HCT116 (cell line): ENCODE results near the gene SETSIP. TPM values are rescaled to one million over a fixed set of nuclear protein-coding genes. Genes with fewer than 3 reads are reported as not detected.

ENCODE experiments used
- ATAC-seq: fragments of 200-7000 bp; cut with Tn5 transposase; 2 replicates; pipeline ENCODE4 v1.9.1; 2020; ENCODE audit warnings: mild to moderate bottlenecking, moderate library complexity
- BruUV-seq: library from RNA; stranded (reverse); fragments of 400-500 nt; replicated peaks from 2 replicates; lab custom pipeline; 2021; lab: Mats Ljungman, UMichigan
- CTCF ChIA-PET: fragments of 300-600 bp; sonication (Branson Sonifier 250); formaldehyde crosslinking; loops from one replicate; lab custom pipeline; 2021; ENCODE audit warnings: antibody characterized with exemption; lab: Charles Lee
- POLR2A ChIA-PET: fragments of 300-600, 350-600 bp; sonication (Branson Sonifier 250); formaldehyde crosslinking; loops from one replicate; lab custom pipeline; 2021; ENCODE audit warnings: antibody characterized with exemption; lab: Charles Lee
- RAD21 ChIA-PET, 2 experiments: fragments of 300-600 bp; sonication (Branson Sonifier 250); formaldehyde crosslinking; loops; one replicate each; lab custom pipeline; 2023; ENCODE audit warnings: low total read pairs in 2 of 2; ENCODE audit not compliant: uncharacterized antibody in 2 of 2, unreplicated experiment in 2 of 2, low non-redundant PET in 1 of 2; lab: Charles Lee
- DNase-seq: peaks from one replicate; pipeline ENCODE4 v3.0.0-alpha.2; 2010; ENCODE audit warnings: low read depth, low spot score
- H2AFZ ChIP-seq: fragments of 200-600 bp; shearing (Covaris generic), sonication (generic); 2 replicates; pipeline ENCODE4 v1.6.1; 2017; ENCODE audit warnings: low read depth, mixed run types, mixed read lengths, antibody characterized with exemption, low read length; ENCODE audit not compliant: poor library complexity, severe bottlenecking
- H3K27ac ChIP-seq: 2 replicates; pipeline ENCODE4 v1.5.1; 2012; ENCODE audit warnings: low read depth, low read length
- H3K27me3 ChIP-seq: fragments of 200-600 bp; sonication (generic); 2 replicates; pipeline ENCODE4 v1.6.1; 2016; ENCODE audit warnings: mixed run types, low read length, mixed read lengths; ENCODE audit not compliant: insufficient read depth
- H3K36me3 ChIP-seq, 2 experiments: fragments of 200-500 bp in 1 of 2; fragments of 200-600 bp in 1 of 2; sonication (Bioruptor generic) in 1 of 2; sonication (generic) in 1 of 2; 2 replicates each; pipeline versions ENCODE4 v1.5.1 to v1.6.1; 2014 to 2016; ENCODE audit warnings: low read length in 2 of 2, inconsistent platforms in 1 of 2, mixed read lengths in 1 of 2, mixed run types in 1 of 2; ENCODE audit not compliant: insufficient read depth in 2 of 2, control insufficient read depth in 1 of 2
- H3K4me1 ChIP-seq, 2 experiments: fragments of 200-600 bp in 1 of 2; sonication (generic) in 1 of 2; 2 replicates each; pipeline versions ENCODE4 v1.5.1 to v1.6.1; 2012 to 2017; ENCODE audit warnings: low read length in 2 of 2, inconsistent platforms in 1 of 2, mild to moderate bottlenecking in 1 of 2, mixed read lengths in 1 of 2, mixed run types in 1 of 2, moderate library complexity in 1 of 2; ENCODE audit not compliant: insufficient read depth in 2 of 2, control insufficient read depth in 1 of 2
- H3K4me2 ChIP-seq: fragments of 200-600 bp; sonication (generic); 2 replicates; pipeline ENCODE4 v1.6.1; 2017; ENCODE audit warnings: mixed run types, low read length, mixed read lengths
- H3K4me3 ChIP-seq, 2 experiments: fragments of 200-600 bp in 1 of 2; sonication (generic) in 1 of 2; replicated peaks in 1 of 2; 2 replicates each; pipeline ENCODE4 v1.5.1; 2011 to 2016; ENCODE audit warnings: low read length in 2 of 2, control low read depth in 1 of 2, low read depth in 1 of 2, mild to moderate bottlenecking in 1 of 2, mixed read lengths in 1 of 2, mixed run types in 1 of 2
- H3K79me2 ChIP-seq: fragments of 200-600 bp; sonication (generic); 2 replicates; pipeline ENCODE4 v1.6.1; 2017; ENCODE audit warnings: mild to moderate bottlenecking, mixed run types, low read length, moderate library complexity, mixed read lengths; ENCODE audit not compliant: insufficient read depth
- H3K9ac ChIP-seq: fragments of 200-600 bp; sonication (generic); 2 replicates; pipeline ENCODE4 v1.6.1; 2016; ENCODE audit warnings: low read length, mixed read lengths
- H3K9me2 ChIP-seq: fragments of 200-600 bp; sonication (generic), shearing (Covaris generic); 2 replicates; pipeline ENCODE4 v1.6.1; 2017; ENCODE audit warnings: mixed run types, mild to moderate bottlenecking, moderate library complexity; ENCODE audit not compliant: insufficient read depth
- H3K9me3 ChIP-seq, 2 experiments: fragments of 200-500 bp in 1 of 2; fragments of 200-600 bp in 1 of 2; sonication (Bioruptor generic) in 1 of 2; sonication (generic) in 1 of 2; 2 replicates each; pipeline ENCODE4 v1.6.1; 2014 to 2017; ENCODE audit warnings: low read length in 2 of 2, mixed read lengths in 2 of 2, inconsistent platforms in 1 of 2, low read depth in 1 of 2, mild to moderate bottlenecking in 1 of 2, mixed run types in 1 of 2, moderate library complexity in 1 of 2; ENCODE audit not compliant: control insufficient read depth in 1 of 2, insufficient read depth in 1 of 2
- H4K20me1 ChIP-seq: fragments of 200-600 bp; sonication (generic), shearing (Covaris generic); 2 replicates; pipeline ENCODE4 v1.6.1; 2017; ENCODE audit warnings: mixed run types, mild to moderate bottlenecking, moderate library complexity; ENCODE audit not compliant: insufficient read depth
- ATF3 ChIP-seq: IDR thresholded peaks from 2 replicates; pipeline ENCODE4 v1.6.1; 2012
- CBX3 ChIP-seq: IDR thresholded peaks from 2 replicates; pipeline ENCODE4 v1.6.1; 2012; ENCODE audit warnings: low read depth
- CEBPB ChIP-seq: IDR thresholded peaks from 2 replicates; pipeline ENCODE4 v1.6.1; 2012; ENCODE audit warnings: low read depth
- CTCF ChIP-seq, 3 experiments: fragments of 200-600 bp in 1 of 3; sonication (generic) in 1 of 3; IDR thresholded peaks in 2 of 3; conservative IDR thresholded peaks in 1 of 3; 2 replicates each; pipeline ENCODE4 v1.5.1; 2012 to 2017; ENCODE audit warnings: low read depth in 2 of 3, low read length in 2 of 3, antibody characterized with exemption in 1 of 3, borderline replicate concordance in 1 of 3, control low read depth in 1 of 3, mild to moderate bottlenecking in 1 of 3, mixed read lengths in 1 of 3, mixed run types in 1 of 3, moderate library complexity in 1 of 3; ENCODE audit not compliant: insufficient read depth in 1 of 3
- EGR1 ChIP-seq: IDR thresholded peaks from 2 replicates; pipeline ENCODE4 v1.6.1; 2012; ENCODE audit warnings: low read depth
- EZH2 ChIP-seq: fragments of 200-600 bp; sonication (generic); IDR thresholded peaks from 2 replicates; pipeline ENCODE4 v1.6.1; 2017; ENCODE audit warnings: antibody characterized with exemption, mixed run types
- EZH2phosphoT487 ChIP-seq: fragments of 200-600 bp; IDR thresholded peaks from 2 replicates; pipeline ENCODE4 v1.6.1; 2018; ENCODE audit warnings: antibody characterized with exemption, borderline replicate concordance
- FOSL1 ChIP-seq: IDR thresholded peaks from 2 replicates; pipeline ENCODE4 v1.6.1; 2012; ENCODE audit warnings: low read depth
- JUND ChIP-seq: IDR thresholded peaks from 2 replicates; pipeline ENCODE4 v1.6.1; 2012
- POLR2A ChIP-seq: IDR thresholded peaks from 2 replicates; pipeline ENCODE4 v1.7.0; 2011; ENCODE audit warnings: borderline replicate concordance; ENCODE audit not compliant: insufficient read depth, insufficient read length; ENCODE audit errors: extremely low read depth
- RAD21 ChIP-seq: IDR thresholded peaks from 2 replicates; pipeline ENCODE4 v1.6.1; 2012; ENCODE audit warnings: low read depth, mild to moderate bottlenecking
- REST ChIP-seq: IDR thresholded peaks from 2 replicates; pipeline ENCODE4 v1.6.1; 2012; ENCODE audit warnings: low read depth
- SIN3A ChIP-seq: IDR thresholded peaks from 2 replicates; pipeline ENCODE4 v1.6.1; 2012; ENCODE audit warnings: low read depth
- SP1 ChIP-seq: IDR thresholded peaks from 2 replicates; pipeline ENCODE4 v1.6.1; 2012; ENCODE audit warnings: low read depth
- TCF7L2 ChIP-seq: IDR thresholded peaks from 2 replicates; pipeline ENCODE4 v1.7.0; 2011; ENCODE audit warnings: borderline replicate concordance, inconsistent platforms; ENCODE audit not compliant: insufficient read depth, insufficient read length; ENCODE audit errors: extremely low read depth
- YY1 ChIP-seq: IDR thresholded peaks from 2 replicates; pipeline ENCODE4 v1.6.1; 2011; ENCODE audit warnings: low read length, low read depth, moderate library complexity, mild to moderate bottlenecking; ENCODE audit not compliant: insufficient replicate concordance; ENCODE audit errors: extremely low read depth
- ZBTB33 ChIP-seq: IDR thresholded peaks from 2 replicates; pipeline ENCODE4 v1.6.1; 2011; ENCODE audit warnings: mild to moderate bottlenecking, low read length, moderate library complexity; ENCODE audit not compliant: insufficient replicate concordance; ENCODE audit errors: extremely low read depth
- ZFX ChIP-seq: fragments of 450-650 bp; IDR thresholded peaks from 2 replicates; pipeline ENCODE4 v1.6.1; 2017
- ZNF274 ChIP-seq: fragments of 200-500 bp; sonication (Bioruptor generic); IDR thresholded peaks from 2 replicates; pipeline ENCODE4 v1.6.1; 2014; ENCODE audit warnings: mild to moderate bottlenecking, low read depth, low read length, inconsistent platforms
- intact Hi-C: fragments of 100-400 bp; cut with micrococcal nuclease; formaldehyde crosslinking; loops from 2 replicates; pipeline ENCODE4 v1.10.0; 2022
- total RNA-seq: library from RNA; stranded (reverse); gene quantifications from one replicate; pipeline ENCODE4 v1.2.1, GENCODE V29; 2021; ENCODE audit not compliant: unreplicated experiment
- TF ChIP-seq, protein P1 (sequence below): IDR thresholded peaks from 2 replicates; pipeline ENCODE4 v1.6.1; 2012

SETSIP gene
- total RNA-seq, 1 experiment from 2014 or later = 0.27 TPM

DNA sequence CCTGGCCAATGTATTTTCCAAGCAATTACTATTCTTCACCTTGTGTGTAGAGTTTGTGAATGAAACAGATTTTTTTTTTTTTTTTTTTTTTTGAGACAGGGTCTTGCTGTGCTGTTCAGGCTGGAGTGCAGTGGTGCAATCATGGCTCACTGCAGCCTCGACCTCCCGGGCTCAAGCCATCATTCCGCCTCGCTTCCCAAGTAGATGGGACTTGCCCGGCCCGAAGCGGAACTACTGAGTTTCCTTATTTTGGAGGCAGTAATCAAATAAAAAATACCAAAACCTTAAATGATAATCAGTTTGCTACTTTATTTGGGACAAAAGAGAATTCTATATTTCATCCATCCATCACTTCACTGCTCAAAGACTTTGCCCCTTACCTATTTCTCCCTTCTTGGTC, 4.2 kb upstream of the SETSIP start:
- ChIA-PET POLR2A (no interaction called here), CTCF (no interaction called here)
- peak overlapping the region; percentile 58; the same call in 1 of the 2 replicates for H3K9ac ChIP-seq

More for the DNA sequence above, 4.2 kb upstream of the SETSIP start:
- intact Hi-C loops = no loop called here
- H3K4me1 ChIP-seq = peaks cover 5 to 9% of the 10 kb centered on the region in 2 experiments; a peak in 2 of 4 replicates
- peak overlapping the region; percentile 64; the same call in 1 of the 2 replicates for H3K27ac ChIP-seq
- RAD21 ChIA-PET = no interaction called here
- H3K9me3 ChIP-seq = no peaks in the 10 kb centered on the region; a peak in 1 of 4 replicates
- no peaks in the 10 kb centered on the region for H4K20me1 ChIP-seq
- H2AFZ ChIP-seq = peak overlapping the region; percentile 98
- ATAC-seq (no peak), DNase-seq (no peak)
- BruUV-seq = no TSS peak
- H3K4me3 ChIP-seq = peak overlapping the region; percentile 63 to 67
- H3K9me2 ChIP-seq = no peaks in the 10 kb centered on the region
- H3K4me2 ChIP-seq = peak overlapping the region; percentile 95
- H3K27me3 ChIP-seq = no peaks in the 10 kb centered on the region
- no peaks in the 10 kb centered on the region for H3K79me2 ChIP-seq
- TF ChIP-seq REST (no peak), SP1 (no peak), JUND (no peak), CBX3 (no peak), FOSL1 (no peak), EGR1 (no peak), SIN3A (no peak), ATF3 (no peak), ZNF274 (no peak), YY1 (no peak), ZBTB33 (no peak), CEBPB (no peak), CTCF (IDR thresholded peaks at IDR 0.05 in 2 of 3, conservative IDR thresholded peaks at IDR 0.05 in 1 of 3; ENCODE audit: borderline replicate concordance in 1 of 3, insufficient read depth in 1 of 3, low read depth in 2 of 3, low read length in 2 of 3) (no peak), TCF7L2 (no peak), POLR2A (no peak), EZH2 (no peak), RAD21 (no peak), EZH2phosphoT487 (no peak), ZFX (no peak)
- TF ChIP-seq, protein P1, sequence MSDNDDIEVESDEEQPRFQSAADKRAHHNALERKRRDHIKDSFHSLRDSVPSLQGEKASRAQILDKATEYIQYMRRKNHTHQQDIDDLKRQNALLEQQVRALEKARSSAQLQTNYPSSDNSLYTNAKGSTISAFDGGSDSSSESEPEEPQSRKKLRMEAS = no peak
- H3K36me3 ChIP-seq = no peaks in the 10 kb centered on the region
